Uterus (tissue), 4 donors: ENCODE measurements around the gene KLF7. TPM values are rescaled to one million over a fixed set of nuclear protein-coding genes. Genes with fewer than 3 reads are reported as not detected.
A peak's percentile ranks its signal among the peaks of the same experiment; 100 is the strongest.

Source experiments
- DNase-seq, 2 donors: peaks; one replicate each; pipeline ENCODE4 v3.0.0-alpha.2; 2019 to 2020
- H3K27ac ChIP-seq, 2 donors: fragments of 200-600 bp; sonication (generic); 1 replicate in 1 of 2; 2 replicates in 1 of 2; pipeline ENCODE4 v1.5.1; 2016 to 2018
- H3K27me3 ChIP-seq, 2 donors: fragments of 200-600 bp; sonication (generic); one replicate each; pipeline ENCODE4 v1.5.1; 2018 to 2019; ENCODE audit warnings: control low read depth in 1 of 2
- H3K36me3 ChIP-seq, 2 donors: fragments of 200-600 bp; sonication (generic); one replicate each; pipeline ENCODE4 v1.5.1; 2019; ENCODE audit warnings: control low read depth in 1 of 2
- H3K4me1 ChIP-seq, 2 donors: fragments of 200-600 bp; sonication (generic); one replicate each; pipeline ENCODE4 v1.5.1; 2018 to 2019; ENCODE audit warnings: control low read depth in 1 of 2
- H3K4me3 ChIP-seq, 2 donors: fragments of 200-600 bp; sonication (generic); 1 replicate in 1 of 2; 2 replicates in 1 of 2; pipeline ENCODE4 v1.5.1; 2018 to 2019; ENCODE audit warnings: mild to moderate bottlenecking in 1 of 2
- H3K9me3 ChIP-seq, 2 donors: fragments of 200-600 bp; sonication (generic); one replicate each; pipeline ENCODE4 v1.5.1; 2019; ENCODE audit warnings: control low read depth in 1 of 2
- POLR2A ChIP-seq, 2 donors: fragments of 450-650 bp; IDR thresholded peaks; one replicate each; pipeline ENCODE4 v1.6.1; 2016; ENCODE audit warnings: antibody characterized with exemption in 2 of 2, mild to moderate bottlenecking in 1 of 2, moderate library complexity in 1 of 2
- intact Hi-C: fragments of 100-400 bp; cut with DNase I; formaldehyde crosslinking; loops from one replicate; pipeline ENCODE4 v1.15.1; 2023; ENCODE audit warnings: low total_unique reads
- total RNA-seq, 4 donors: library from RNA; depleted of rRNA in 3 of 4; stranded (reverse); fragments of >200 nt in 3 of 4; gene quantifications; one replicate each; pipeline versions ENCODE4 v1.1.0 to v1.2.4, GENCODE V29; 2014 to 2023
- TF ChIP-seq, protein P1 (sequence below), 4 experiments: fragments of 200-600 bp in 2 of 4; fragments of 450-650 bp in 2 of 4; sonication (generic) in 2 of 4; IDR thresholded peaks; one replicate each; pipeline ENCODE4 v1.5.1; 2016 to 2019; ENCODE audit warnings: antibody characterized with exemption in 4 of 4, mild to moderate bottlenecking in 2 of 4, moderate library complexity in 1 of 4
- donor health status: DM: yes; HTN: yes; CAD: no.

KLF7 gene
- total RNA-seq, 4 donors from 2014 or later, result 20.9 to 96.0 (median 39.4) TPM

DNA sequence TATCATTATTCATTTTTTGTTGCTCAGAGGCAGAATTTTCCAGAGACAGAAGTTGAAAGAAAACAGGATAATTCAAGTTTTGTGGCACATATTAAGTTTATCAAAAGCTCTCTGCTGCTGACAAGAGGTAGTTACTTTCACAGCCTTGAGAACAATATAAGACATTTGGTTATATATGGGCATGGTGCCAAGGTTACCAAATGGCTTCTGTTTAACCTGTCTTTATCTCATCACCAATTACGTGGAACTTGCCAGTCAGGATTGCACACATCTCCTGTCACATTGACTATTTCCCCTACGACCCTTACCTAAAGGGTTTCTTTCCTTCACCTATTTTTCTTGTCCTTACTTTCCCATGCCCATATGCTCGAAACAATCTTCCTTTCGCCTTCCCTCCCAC lies 35.9 kb downstream of the KLF7 start:
- no peak for TF ChIP-seq POLR2A (IDR thresholded peaks at IDR 0.05)
- TF ChIP-seq, protein P1, sequence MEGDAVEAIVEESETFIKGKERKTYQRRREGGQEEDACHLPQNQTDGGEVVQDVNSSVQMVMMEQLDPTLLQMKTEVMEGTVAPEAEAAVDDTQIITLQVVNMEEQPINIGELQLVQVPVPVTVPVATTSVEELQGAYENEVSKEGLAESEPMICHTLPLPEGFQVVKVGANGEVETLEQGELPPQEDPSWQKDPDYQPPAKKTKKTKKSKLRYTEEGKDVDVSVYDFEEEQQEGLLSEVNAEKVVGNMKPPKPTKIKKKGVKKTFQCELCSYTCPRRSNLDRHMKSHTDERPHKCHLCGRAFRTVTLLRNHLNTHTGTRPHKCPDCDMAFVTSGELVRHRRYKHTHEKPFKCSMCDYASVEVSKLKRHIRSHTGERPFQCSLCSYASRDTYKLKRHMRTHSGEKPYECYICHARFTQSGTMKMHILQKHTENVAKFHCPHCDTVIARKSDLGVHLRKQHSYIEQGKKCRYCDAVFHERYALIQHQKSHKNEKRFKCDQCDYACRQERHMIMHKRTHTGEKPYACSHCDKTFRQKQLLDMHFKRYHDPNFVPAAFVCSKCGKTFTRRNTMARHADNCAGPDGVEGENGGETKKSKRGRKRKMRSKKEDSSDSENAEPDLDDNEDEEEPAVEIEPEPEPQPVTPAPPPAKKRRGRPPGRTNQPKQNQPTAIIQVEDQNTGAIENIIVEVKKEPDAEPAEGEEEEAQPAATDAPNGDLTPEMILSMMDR (IDR thresholded peaks at IDR 0.05), result no peak
- Histone ChIP-seq H3K36me3 (no peaks in the 10 kb centered on the region), H3K4me1 (peaks cover 7 to 10% of the 10 kb centered on the region in 2 donors), H3K9me3 (no peaks in the 10 kb centered on the region), H3K4me3 (no peak overlapping the region), H3K27ac (peak overlapping the region in 1 of 2 donors; percentile 31), H3K27me3 (no peaks in the 10 kb centered on the region)
- DNase-seq, result no peak
- intact Hi-C loops, result no loop called here

DNA sequence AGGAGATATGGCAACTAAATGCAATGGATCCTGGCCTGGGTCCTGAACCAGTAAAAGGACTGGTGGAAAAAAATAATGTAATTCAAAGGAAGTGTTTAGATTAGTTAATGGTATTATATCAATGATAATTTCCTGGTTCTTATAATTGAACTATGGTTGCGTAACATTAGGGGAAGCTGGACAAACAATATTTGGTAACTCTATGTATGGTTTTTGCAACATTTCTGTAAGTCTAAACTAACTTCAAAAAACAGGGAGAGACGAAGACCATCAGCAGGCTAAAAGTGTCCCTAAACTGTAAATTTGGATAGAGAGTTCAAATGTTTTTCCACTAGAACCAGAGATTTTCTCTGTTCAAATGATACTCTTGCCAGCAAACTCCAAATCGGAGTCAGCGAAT lies 36.9 kb downstream of the KLF7 start:
- Histone ChIP-seq H3K36me3 (no peaks in the 10 kb centered on the region), H3K9me3 (no peaks in the 10 kb centered on the region), H3K27ac (peak overlapping the region in 1 of 2 donors; percentile 17), H3K4me1 (peaks cover 0 to 4% of the 10 kb centered on the region in 2 donors), H3K4me3 (no peak overlapping the region), H3K27me3 (no peaks in the 10 kb centered on the region)
- DNase-seq, result no peak
- intact Hi-C loops, result no loop called here
- TF ChIP-seq, protein P1 (IDR thresholded peaks at IDR 0.05), result no peak
- no peak for TF ChIP-seq POLR2A (IDR thresholded peaks at IDR 0.05)

DNA sequence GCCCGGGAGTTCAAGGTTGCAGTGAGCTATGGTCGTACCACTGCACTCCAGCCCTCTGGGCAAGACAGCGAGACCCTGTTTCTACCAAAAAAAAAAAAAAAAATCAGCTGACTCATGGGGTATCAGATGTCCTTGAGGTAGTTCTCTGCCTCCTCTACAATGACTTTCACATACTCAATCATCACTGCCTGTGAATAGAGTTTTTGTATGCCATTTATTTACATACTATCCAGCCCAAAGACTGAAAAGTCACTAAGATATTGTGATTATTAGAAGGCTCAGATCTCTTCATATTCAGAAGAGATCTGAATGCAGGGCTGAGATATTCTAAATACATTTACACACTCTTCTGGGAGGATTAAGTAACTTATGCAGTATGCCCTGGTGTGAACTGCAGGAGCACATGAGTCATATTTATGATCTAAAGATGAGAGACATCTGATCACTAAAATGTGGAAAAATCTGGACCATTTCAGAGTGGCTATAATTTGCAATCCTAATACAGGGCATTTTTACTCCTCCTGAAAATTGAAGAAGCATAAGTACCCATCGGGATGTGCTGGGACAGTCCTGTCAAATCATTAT lies 38.9 kb downstream of the KLF7 start:
- Histone ChIP-seq H3K36me3 (no peaks in the 10 kb centered on the region), H3K27me3 (no peaks in the 10 kb centered on the region), H3K4me3 (no peak overlapping the region), H3K27ac (no peak overlapping the region), H3K4me1 (peaks cover 0 to 4% of the 10 kb centered on the region in 2 donors), H3K9me3 (no peaks in the 10 kb centered on the region)
- intact Hi-C loops, result no loop called here
- DNase-seq, result no peak
- TF ChIP-seq, protein P1 (IDR thresholded peaks at IDR 0.05), result no peak
- TF ChIP-seq POLR2A (IDR thresholded peaks at IDR 0.05), result no peak

DNA sequence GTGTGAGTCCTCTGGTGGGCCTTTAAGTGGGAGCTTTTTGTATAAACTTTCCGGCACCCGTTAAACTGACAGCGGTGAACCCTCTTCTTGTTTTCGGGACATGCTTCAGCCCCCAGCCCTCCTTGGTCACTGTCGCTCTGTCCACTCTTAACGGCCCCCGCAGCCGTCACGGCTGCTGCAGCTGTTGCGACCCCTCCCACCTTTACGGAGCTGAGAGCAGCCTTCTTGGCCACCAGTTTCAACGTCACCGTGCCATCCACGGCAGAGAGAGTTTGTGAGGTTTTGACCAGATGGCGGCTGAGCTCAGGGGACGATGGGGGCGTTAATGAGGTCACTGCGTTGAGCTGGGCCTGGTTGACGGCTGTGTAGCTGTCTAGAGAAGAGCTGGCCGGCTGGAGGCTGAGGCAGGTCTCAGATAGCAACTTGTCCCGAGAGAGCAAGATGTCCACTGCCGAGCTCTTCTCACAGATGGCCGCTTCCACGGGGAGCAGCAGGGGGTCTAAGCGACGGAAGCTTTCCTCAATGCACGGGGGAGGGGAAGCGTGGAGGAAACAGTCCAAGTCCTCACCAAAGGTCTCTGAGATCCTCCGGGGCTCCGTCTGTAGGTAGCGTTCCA lies 41.9 kb downstream of the KLF7 start:
- H3K9me3 ChIP-seq, result no peaks in the 10 kb centered on the region
- no peak overlapping the region for H3K27ac ChIP-seq
- no peaks in the 10 kb centered on the region for H3K36me3 ChIP-seq
- no peak overlapping the region for H3K4me3 ChIP-seq
- peaks cover 0 to 15% of the 10 kb centered on the region in 2 donors for H3K4me1 ChIP-seq
- DNase-seq, result no peak
- H3K27me3 ChIP-seq, result no peaks in the 10 kb centered on the region
- intact Hi-C loops, result no loop called here
- TF ChIP-seq, protein P1 (IDR thresholded peaks at IDR 0.05), result no peak
- no peak for TF ChIP-seq POLR2A (IDR thresholded peaks at IDR 0.05)

DNA sequence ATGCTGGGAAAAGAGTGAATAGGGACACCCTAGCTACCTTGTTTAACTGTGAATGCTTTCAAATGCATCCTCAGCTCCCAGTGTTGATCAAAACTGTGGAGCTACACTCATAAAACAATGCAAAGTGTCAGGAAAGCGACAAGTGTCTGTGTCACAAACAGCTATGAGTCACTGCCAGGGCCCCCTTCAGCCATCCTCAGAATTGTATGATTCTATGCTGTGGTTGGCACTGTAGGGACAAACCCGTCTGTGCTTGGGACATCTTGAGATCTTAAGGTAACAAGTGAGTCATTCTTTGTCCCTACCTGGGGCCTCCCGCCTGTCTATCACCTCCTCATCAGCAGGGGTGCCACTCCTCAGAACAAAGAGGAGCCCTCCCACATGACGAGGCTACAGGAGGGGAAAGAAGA lies 42.4 kb downstream of the KLF7 start:
- TF ChIP-seq, protein P1 (IDR thresholded peaks at IDR 0.05), result no peak
- no peak for TF ChIP-seq POLR2A (IDR thresholded peaks at IDR 0.05)
- intact Hi-C loops, result no loop called here
- Histone ChIP-seq H3K4me3 (no peak overlapping the region), H3K4me1 (peaks cover 0 to 15% of the 10 kb centered on the region in 2 donors), H3K36me3 (no peaks in the 10 kb centered on the region), H3K27me3 (no peaks in the 10 kb centered on the region), H3K27ac (no peak overlapping the region), H3K9me3 (no peaks in the 10 kb centered on the region)
- DNase-seq, result no peak
